Cortex of kidney (tissue), 1 donor: ENCODE data around the gene PPP1R3A.
"Not testable (repeated sequence)": the region's sequence is repeated elsewhere in the genome, so short reads cannot be mapped to it uniquely, and the experiment has no call there.

Experiments
- DNase-seq: peaks from one replicate; lab custom pipeline; 2025; lab: John Stamatoyannopoulos, UW

The PPP1R3A gene, protein sequence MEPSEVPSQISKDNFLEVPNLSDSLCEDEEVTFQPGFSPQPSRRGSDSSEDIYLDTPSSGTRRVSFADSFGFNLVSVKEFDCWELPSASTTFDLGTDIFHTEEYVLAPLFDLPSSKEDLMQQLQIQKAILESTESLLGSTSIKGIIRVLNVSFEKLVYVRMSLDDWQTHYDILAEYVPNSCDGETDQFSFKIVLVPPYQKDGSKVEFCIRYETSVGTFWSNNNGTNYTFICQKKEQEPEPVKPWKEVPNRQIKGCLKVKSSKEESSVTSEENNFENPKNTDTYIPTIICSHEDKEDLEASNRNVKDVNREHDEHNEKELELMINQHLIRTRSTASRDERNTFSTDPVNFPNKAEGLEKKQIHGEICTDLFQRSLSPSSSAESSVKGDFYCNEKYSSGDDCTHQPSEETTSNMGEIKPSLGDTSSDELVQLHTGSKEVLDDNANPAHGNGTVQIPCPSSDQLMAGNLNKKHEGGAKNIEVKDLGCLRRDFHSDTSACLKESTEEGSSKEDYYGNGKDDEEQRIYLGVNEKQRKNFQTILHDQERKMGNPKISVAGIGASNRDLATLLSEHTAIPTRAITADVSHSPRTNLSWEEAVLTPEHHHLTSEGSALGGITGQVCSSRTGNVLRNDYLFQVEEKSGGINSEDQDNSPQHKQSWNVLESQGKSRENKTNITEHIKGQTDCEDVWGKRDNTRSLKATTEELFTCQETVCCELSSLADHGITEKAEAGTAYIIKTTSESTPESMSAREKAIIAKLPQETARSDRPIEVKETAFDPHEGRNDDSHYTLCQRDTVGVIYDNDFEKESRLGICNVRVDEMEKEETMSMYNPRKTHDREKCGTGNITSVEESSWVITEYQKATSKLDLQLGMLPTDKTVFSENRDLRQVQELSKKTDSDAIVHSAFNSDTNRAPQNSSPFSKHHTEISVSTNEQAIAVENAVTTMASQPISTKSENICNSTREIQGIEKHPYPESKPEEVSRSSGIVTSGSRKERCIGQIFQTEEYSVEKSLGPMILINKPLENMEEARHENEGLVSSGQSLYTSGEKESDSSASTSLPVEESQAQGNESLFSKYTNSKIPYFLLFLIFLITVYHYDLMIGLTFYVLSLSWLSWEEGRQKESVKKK

GRCh38 chr7:113918946-113919345 is at the start of gene PPP1R3A:
TSS of gene PPP1R3A (minus strand) at chr7:113919009. CDS start at chr7:113918996, 13 bp downstream.
- DNase-seq, result no peak

DNA sequence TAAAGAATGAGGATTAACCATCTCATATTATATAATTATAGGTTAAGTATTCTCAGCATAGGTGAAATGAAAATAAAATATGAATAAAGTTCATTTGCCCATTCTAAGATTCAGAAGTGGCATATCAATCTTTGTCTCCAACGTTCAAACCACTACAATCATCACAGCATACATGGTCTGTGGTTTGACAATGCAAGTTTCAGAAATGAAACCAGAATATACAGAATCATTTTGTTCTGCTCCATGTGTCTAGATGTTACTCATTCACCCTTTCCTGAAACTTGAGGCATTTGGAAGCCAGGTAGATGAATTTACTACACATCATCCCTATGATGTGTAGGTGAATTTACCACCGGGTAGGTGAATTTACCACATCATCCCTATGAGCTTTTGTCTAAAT is 44.5 kb upstream of the PPP1R3A start:
- DNase-seq, result no peak

DNA sequence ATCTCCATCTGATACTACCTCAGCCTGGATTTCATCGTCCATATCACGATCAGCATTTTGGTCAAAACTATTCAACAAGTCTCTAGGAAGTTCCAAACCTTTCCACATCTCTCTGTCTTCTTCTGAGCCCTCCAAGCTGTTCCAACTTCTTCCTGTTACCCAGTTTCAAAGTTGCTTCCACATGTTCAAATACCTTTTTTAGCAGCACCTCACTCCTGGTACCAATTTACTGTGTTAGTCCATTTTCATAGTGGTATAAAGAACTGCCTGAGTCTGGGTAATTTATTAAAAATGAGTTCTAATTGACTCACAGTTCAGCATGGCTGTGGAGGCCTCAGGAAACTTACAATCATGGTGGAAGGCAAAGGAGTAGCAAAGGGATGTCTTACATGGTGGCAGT is 41.1 kb upstream of the PPP1R3A start:
- no peak for DNase-seq

- DNase-seq, result no peak
Observed at GRCh38 chr7:113955157-113955556, 36.3 kb upstream of the PPP1R3A start.

DNA sequence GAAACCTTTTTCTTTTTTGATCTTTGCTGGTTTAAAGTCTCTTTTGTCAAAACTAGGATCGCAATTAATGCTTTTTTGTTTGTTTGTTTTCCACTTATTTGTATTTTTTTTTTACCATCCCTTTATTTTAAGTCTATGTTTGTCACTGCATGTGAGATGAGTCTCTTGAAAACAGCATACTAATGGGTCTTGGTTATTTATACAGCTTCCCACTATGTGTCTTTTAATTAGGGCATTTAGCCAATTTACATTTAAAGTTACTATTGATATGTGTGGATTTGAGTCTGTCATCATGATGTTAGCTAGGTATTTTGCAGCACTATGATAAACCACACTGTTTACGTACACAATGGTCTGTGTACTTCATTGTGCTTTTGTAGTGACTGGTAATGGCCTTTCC is 34.7 kb upstream of the PPP1R3A start:
- DNase-seq, result no peak

- DNase-seq, result no peak
Observed at GRCh38 chr7:113945018-113945938, 26.5 kb upstream of the PPP1R3A start.

- no peak for DNase-seq
Observed at GRCh38 chr7:113936982-113937381, 18.2 kb upstream of the PPP1R3A start.

- DNase-seq, result no peak
Observed at GRCh38 chr7:113936535-113936934, 17.7 kb upstream of the PPP1R3A start.

DNA sequence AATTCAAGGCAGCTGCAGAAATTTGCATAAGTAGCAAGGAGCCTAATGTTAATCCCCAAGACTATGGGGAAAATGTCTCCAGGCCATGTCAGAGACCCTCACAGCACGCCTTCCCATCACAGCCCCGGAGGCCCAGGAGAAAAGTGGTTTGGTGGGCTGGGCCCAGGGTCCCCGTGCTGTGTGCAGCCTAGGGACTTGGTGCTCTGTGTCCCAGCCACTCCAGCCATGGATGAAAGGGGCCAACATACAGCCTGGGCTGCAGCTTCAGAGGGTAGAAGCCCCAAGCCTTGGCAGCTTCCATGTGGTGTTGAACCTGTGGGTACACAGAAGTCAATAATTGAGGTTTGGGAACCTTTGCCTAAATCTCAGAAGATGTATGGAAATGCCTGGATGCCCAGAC is 10.6 kb upstream of the PPP1R3A start:
- not testable (repeated sequence) for DNase-seq

- no peak for DNase-seq
Observed at GRCh38 chr7:113928112-113928511, 9.3 kb upstream of the PPP1R3A start.

DNA sequence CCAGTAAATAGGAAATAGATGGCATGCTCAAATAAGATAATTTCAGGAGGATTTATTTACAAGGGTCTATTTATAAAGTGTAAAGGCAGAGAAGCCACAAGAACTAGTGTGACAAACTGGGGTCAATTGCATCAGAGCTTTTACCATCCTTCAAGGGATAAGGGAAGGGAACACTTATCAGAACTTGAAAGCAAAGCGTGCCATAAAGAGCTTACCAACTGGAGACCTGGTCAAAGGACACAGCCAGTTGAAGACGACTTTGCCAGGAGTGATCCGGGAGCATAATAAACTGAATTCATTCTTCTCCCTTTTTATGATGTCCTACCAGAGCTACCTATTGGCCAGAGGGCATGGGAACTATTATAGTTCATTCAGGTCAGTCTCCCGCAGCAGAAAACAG is 3.2 kb upstream of the PPP1R3A start:
- DNase-seq, result no peak

DNA sequence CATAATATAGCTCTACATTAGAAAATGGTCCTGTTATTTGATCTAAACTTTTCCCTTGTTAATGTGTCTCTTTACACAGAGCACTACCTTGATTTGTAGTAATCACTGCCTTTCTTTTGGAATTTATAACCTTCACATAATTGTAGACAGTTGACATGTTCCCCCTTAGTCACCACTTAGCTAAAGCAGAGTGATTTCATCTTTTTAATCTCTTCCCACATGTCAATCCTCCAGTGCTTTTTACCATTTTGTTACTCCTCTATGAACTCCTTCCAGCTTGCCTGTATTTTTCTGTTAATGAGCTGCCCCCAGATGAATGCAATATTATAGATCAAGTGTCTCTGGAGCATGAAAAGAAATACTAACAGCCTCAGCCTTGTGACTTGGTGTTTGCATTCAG is 2.6 kb upstream of the PPP1R3A start:
- no peak for DNase-seq

- no peak for DNase-seq
Observed at GRCh38 chr7:113917840-113918239, 969 bp downstream of the PPP1R3A start.

DNA sequence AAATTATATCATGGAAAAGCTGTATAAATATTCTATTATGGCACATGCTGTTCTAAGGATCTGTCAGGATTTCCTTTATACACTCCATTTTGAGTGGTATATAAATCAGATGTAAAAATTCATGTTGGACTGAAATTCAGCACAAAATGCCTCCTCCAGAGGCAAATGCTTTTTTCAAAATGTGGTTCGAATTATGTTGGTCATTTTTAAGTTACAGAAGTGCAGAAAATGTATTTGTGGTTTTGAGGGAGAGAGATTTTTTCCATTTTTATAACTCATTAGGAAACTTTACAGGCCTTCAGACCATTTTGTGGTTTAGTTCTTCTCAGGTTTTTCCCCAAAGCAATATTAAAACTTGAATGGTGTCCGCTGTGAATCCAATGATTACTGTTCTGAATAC is 2.9 kb downstream of the PPP1R3A start:
- no peak for DNase-seq

DNA sequence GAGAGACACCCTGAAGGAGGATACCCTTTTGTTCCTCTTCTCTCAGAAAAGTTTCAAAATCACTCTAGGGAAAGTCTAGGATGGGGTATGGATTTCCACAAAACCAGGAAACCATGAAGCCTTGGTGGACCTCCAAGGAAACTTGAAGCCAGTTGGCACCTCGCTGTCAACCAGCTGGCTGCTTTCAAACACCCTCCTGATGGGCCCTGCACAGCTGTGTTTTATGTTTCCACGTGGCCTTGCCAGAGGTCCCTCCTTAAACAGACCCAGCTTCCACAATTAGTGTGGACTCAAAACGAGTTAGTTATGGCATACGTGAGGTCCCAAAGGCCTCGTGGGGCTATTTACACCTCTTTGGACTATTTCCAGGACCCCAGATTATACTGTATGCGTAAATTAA is 5.9 kb downstream of the PPP1R3A start:
- no peak for DNase-seq

- no peak for DNase-seq
Observed at GRCh38 chr7:113907617-113908016, 11.2 kb downstream of the PPP1R3A start.

- no peak for DNase-seq
Observed at GRCh38 chr7:113904521-113904920, 14.3 kb downstream of the PPP1R3A start.

DNA sequence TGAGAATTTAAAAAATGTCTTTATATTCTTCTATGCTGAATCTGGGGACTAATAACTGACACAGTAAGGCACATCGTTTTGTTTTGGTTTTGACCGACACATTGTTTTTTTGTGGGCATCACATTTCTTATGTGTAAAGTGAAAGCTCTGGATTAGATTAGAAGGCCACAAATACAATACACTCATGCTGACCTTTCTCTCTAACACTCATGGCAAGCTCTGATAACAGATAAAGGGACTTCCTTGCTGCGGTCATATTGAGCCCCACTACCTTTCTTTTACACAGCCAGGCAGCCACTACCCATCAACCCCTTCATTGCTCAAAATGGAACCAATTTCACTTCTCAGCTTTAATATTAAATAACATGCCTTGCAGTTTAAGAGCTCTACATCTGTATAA is 26.0 kb downstream of the PPP1R3A start:
- DNase-seq, result no peak

GRCh38 chr7:113891828-113892227 is 27.0 kb downstream of the PPP1R3A start:
- DNase-seq, result no peak

DNA sequence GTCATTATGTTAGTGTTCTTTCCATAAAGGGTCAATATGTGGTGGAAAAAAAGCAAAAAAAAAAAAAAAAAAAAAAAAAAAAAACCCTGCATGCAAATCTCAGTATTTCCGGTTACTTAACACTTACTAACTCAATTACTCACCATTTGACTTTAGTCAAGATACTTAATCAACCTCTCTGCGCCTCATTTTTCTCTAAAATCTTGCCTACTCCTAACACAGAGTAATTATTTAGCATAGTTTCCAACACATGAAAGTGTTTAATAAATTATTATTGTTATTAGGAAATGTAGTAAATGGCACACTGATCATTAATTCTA is 27.8 kb downstream of the PPP1R3A start:
- no peak for DNase-seq

DNA sequence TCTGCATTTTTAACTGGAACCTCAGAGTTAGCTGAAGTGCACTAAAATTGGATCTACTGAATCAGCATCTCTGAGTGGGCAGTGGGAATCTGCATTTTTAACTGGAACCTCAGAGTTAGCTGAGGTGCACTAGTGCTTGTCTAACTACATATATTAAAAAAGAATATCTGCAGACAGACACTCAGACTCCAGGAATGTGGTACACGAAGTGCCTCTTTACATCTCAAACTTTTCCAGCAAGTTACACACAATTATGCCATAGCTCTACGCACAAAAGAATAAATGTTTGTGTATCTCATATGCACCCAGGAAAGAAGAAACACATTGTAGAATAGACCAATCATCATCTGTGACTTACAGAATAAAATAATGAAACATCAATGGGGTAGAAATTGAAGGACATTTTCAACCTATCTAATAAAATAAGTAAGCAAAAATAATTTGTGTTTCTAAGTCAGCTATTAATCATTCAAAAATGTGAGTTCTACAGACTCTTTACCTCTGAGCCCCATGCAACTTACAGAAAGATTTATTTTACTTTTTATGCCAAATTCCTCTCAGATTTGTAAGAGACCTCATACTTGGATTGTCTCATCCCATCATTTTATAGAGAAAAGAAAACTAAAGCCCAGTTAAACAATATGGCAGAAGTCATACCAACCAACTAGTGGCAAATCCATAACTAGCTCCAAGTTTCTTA is 28.3 kb downstream of the PPP1R3A start:
- no peak for DNase-seq
